Measurements from ENCODE around the gene HEATR5A. TPM values are rescaled to one million over a fixed set of nuclear protein-coding genes. Genes with fewer than 3 reads are reported as not detected.

HEATR5A gene
- total and polyA plus RNA-seq, 10 of the 15 experiments (the other 5 are each of a cell fraction or from before 2014, with no cell fraction given), result 5.1 to 37.1 (median 13.8) TPM

DNA sequence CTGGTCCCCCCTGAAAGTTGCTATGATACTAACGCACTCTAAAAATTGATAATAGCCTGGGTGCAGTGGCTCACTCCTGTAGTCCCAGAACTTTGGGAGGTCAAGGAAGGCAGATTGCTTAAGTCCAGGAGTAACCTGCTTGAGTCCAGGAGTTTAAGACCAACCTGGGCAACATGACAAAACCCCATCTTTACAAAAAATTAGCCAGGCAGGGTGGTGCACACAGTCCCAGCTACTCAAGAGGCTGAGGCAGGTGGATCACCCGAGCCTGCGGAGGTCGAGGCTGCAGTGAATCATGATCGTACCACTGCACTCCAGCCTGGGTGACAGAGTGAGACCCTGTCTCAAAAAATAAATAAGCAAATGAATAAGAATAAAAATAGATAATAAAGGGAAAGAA is 42.9 kb downstream of the HEATR5A start (continued):
- TF ChIP-seq, protein P1, sequence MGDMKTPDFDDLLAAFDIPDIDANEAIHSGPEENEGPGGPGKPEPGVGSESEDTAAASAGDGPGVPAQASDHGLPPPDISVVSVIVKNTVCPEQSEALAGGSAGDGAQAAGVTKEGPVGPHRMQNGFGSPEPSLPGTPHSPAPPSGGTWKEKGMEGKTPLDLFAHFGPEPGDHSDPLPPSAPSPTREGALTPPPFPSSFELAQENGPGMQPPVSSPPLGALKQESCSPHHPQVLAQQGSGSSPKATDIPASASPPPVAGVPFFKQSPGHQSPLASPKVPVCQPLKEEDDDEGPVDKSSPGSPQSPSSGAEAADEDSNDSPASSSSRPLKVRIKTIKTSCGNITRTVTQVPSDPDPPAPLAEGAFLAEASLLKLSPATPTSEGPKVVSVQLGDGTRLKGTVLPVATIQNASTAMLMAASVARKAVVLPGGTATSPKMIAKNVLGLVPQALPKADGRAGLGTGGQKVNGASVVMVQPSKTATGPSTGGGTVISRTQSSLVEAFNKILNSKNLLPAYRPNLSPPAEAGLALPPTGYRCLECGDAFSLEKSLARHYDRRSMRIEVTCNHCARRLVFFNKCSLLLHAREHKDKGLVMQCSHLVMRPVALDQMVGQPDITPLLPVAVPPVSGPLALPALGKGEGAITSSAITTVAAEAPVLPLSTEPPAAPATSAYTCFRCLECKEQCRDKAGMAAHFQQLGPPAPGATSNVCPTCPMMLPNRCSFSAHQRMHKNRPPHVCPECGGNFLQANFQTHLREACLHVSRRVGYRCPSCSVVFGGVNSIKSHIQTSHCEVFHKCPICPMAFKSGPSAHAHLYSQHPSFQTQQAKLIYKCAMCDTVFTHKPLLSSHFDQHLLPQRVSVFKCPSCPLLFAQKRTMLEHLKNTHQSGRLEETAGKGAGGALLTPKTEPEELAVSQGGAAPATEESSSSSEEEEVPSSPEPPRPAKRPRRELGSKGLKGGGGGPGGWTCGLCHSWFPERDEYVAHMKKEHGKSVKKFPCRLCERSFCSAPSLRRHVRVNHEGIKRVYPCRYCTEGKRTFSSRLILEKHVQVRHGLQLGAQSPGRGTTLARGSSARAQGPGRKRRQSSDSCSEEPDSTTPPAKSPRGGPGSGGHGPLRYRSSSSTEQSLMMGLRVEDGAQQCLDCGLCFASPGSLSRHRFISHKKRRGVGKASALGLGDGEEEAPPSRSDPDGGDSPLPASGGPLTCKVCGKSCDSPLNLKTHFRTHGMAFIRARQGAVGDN (IDR thresholded peaks at IDR 0.05), result no peak
- no peak for TF ChIP-seq TCF7 (IDR thresholded peaks at IDR 0.05; ENCODE audit: borderline replicate concordance)
- no peak for TF ChIP-seq RELA (IDR thresholded peaks at IDR 0.05; ENCODE audit: borderline replicate concordance, partially characterized antibody)

- BruUV-seq (replicated peaks), result no TSS peak
- Histone ChIP-seq H3K9ac (ENCODE audit: control insufficient read depth, insufficient read depth, low read length) (no peak overlapping the region), H3K27me3 (replicated peaks in 1 of 2; ENCODE audit: control insufficient read depth in 2 of 2, insufficient read depth in 2 of 2, low read length in 1 of 2) (no peaks in the 10 kb centered on the region), H4K20me1 (ENCODE audit: control insufficient read depth, insufficient read depth) (no peaks in the 10 kb centered on the region), H3K4me1 (ENCODE audit: control insufficient read depth, insufficient read depth, low read length) (no peaks in the 10 kb centered on the region), H3K4me2 (ENCODE audit: control insufficient read depth, insufficient read depth) (no peak overlapping the region), H3K79me2 (ENCODE audit: control insufficient read depth, insufficient read depth, low read length) (no peaks in the 10 kb centered on the region), H3K27ac (ENCODE audit: control insufficient read depth, insufficient read depth) (no peak overlapping the region), H3K9me3 (replicated peaks; ENCODE audit: control insufficient read depth, insufficient read depth, low read length) (no peaks in the 10 kb centered on the region), H3K4me3 (no peak overlapping the region), H2AFZ (ENCODE audit: control insufficient read depth, low read depth, low read length) (no peak overlapping the region), H3K36me3 (ENCODE audit: control insufficient read depth in 2 of 2, insufficient read depth in 2 of 2, low read length in 1 of 2) (no peaks in the 10 kb centered on the region)
- in situ Hi-C loops (cut with MboI) (no loop called here), intact Hi-C loops (cut with micrococcal nuclease; ENCODE audit: unreplicated experiment) (no loop called here)
- DNase-seq (ENCODE audit: low read depth, low spot score) (no peak), ATAC-seq (no peak), FAIRE-seq (no peak)
- ChIA-PET RAD21 (ENCODE audit: unreplicated experiment) (no interaction called here), CTCF (no interaction called here), SMC1A (ENCODE audit: uncharacterized antibody, unreplicated experiment) (no interaction called here), POLR2A (no interaction called here)
- 38% methylated on average over 2 of the region's 2 CpGs for WGBS (ENCODE audit: insufficient coverage, insufficient replicate concordance, low lambda C conversion rate, missing lambda C conversion rate)
- TF ChIP-seq, protein P2, sequence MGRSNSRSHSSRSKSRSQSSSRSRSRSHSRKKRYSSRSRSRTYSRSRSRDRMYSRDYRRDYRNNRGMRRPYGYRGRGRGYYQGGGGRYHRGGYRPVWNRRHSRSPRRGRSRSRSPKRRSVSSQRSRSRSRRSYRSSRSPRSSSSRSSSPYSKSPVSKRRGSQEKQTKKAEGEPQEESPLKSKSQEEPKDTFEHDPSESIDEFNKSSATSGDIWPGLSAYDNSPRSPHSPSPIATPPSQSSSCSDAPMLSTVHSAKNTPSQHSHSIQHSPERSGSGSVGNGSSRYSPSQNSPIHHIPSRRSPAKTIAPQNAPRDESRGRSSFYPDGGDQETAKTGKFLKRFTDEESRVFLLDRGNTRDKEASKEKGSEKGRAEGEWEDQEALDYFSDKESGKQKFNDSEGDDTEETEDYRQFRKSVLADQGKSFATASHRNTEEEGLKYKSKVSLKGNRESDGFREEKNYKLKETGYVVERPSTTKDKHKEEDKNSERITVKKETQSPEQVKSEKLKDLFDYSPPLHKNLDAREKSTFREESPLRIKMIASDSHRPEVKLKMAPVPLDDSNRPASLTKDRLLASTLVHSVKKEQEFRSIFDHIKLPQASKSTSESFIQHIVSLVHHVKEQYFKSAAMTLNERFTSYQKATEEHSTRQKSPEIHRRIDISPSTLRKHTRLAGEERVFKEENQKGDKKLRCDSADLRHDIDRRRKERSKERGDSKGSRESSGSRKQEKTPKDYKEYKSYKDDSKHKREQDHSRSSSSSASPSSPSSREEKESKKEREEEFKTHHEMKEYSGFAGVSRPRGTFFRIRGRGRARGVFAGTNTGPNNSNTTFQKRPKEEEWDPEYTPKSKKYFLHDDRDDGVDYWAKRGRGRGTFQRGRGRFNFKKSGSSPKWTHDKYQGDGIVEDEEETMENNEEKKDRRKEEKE (IDR thresholded peaks at IDR 0.05), result no peak
- TF ChIP-seq YBX1 (IDR thresholded peaks at IDR 0.05) (no peak), CREM (IDR thresholded peaks at IDR 0.05; ENCODE audit: low read depth) (no peak), HDGF (IDR thresholded peaks at IDR 0.05) (no peak), ZZZ3 (IDR thresholded peaks at IDR 0.05; ENCODE audit: control insufficient read depth, insufficient read length, low read depth) (no peak), POLR2AphosphoS5 (IDR thresholded peaks at IDR 0.05; ENCODE audit: low read length) (no peak), CEBPZ (IDR thresholded peaks at IDR 0.05; ENCODE audit: low read depth, low read length) (no peak), ATF7 (IDR thresholded peaks at IDR 0.05; ENCODE audit: low read depth) (no peak), SRF (IDR thresholded peaks at IDR 0.05; ENCODE audit: low read depth in 2 of 2, low read length in 2 of 2) (no peak), MAX (IDR thresholded peaks at IDR 0.05; ENCODE audit: low read depth, low read length) (no peak), NR2C2 (IDR thresholded peaks at IDR 0.05; ENCODE audit: borderline replicate concordance, control insufficient read depth, insufficient read length, low read depth) (no peak)
These were observed 48.7 kb downstream of the HEATR5A start for GRCh38 chr14:31371646-31372045.
